Cardiac fibroblast (primary cell): ENCODE results near the gene PCSK7.

ENCODE experiments used
- DNase-seq, 2 donors: peaks; one replicate each; pipeline versions ENCODE4 v3.0.0 to v3.0.0-alpha.2; 2010; ENCODE audit warnings: low read depth in 2 of 2
- H3K4me3 ChIP-seq, 2 donors: replicated peaks in 1 of 2; 1 replicate in 1 of 2; 2 replicates in 1 of 2; pipeline ENCODE4 v1.5.1; 2011; ENCODE audit warnings: low read depth in 2 of 2, low read length in 2 of 2, mild to moderate bottlenecking in 2 of 2, moderate library complexity in 1 of 2
- CTCF ChIP-seq: IDR thresholded peaks from one replicate; pipeline ENCODE4 v1.5.1; 2011; ENCODE audit warnings: low read depth, mild to moderate bottlenecking, low read length, inconsistent platforms

Gene PCSK7

GRCh38 chr11:117189191-117189940 is 42.5 kb downstream of the PCSK7 start:
- H3K4me3 ChIP-seq: no peak overlapping the region
- TF ChIP-seq CTCF: no peak
- DNase-seq: no peak

- H3K4me3 ChIP-seq: no peak overlapping the region
- DNase-seq: no peak
- TF ChIP-seq CTCF: no peak
These were observed 43.2 kb downstream of the PCSK7 start for GRCh38 chr11:117188620-117189081.

GRCh38 chr11:117187799-117188481 is 43.9 kb downstream of the PCSK7 start:
- DNase-seq: no peak
- H3K4me3 ChIP-seq: no peak overlapping the region
- no peak for TF ChIP-seq CTCF

GRCh38 chr11:117187428-117187798 is 44.5 kb downstream of the PCSK7 start:
- no peak overlapping the region for H3K4me3 ChIP-seq
- no peak for TF ChIP-seq CTCF
- DNase-seq: no peak

- no peak for TF ChIP-seq CTCF
- H3K4me3 ChIP-seq: no peak overlapping the region
- no peak for DNase-seq
These were observed 44.9 kb downstream of the PCSK7 start for GRCh38 chr11:117187007-117187406.

GRCh38 chr11:117186431-117186761 is 45.5 kb downstream of the PCSK7 start:
- no peak overlapping the region for H3K4me3 ChIP-seq
- DNase-seq: no peak
- TF ChIP-seq CTCF: no peak
